M059J (cell line): ENCODE measurements around the gene TMEM121. TPM values are rescaled to one million over a fixed set of nuclear protein-coding genes. Genes with fewer than 3 reads are reported as not detected.

Experiments
- DNase-seq: peaks from one replicate; pipeline ENCODE4 v3.0.0-alpha.2; 2012; ENCODE audit warnings: low read depth
- total RNA-seq: library from RNA; depleted of rRNA; stranded (reverse); fragments of >200 nt; shearing (Covaris generic); gene quantifications from 2 replicates; pipeline ENCODE4 v1.2.3, GENCODE V29; 2014

TMEM121 gene
- total RNA-seq, 1 experiment from 2014 or later = 5.4 TPM

- no peak for DNase-seq
These were observed 27.7 kb upstream of the TMEM121 start for GRCh38 chr14:105498430-105499255.

GRCh38 chr14:105499256-105500035, 26.9 kb upstream of the TMEM121 start:
- no peak for DNase-seq

GRCh38 chr14:105500036-105500725, 26.2 kb upstream of the TMEM121 start:
- DNase-seq = no peak

- DNase-seq = no peak
These were observed 25.7 kb upstream of the TMEM121 start for GRCh38 chr14:105500726-105501101.

- no peak for DNase-seq
These were observed 24.7 kb upstream of the TMEM121 start for GRCh38 chr14:105501504-105502291.

- no peak for DNase-seq
These were observed 23.7 kb upstream of the TMEM121 start for GRCh38 chr14:105502446-105503295.

GRCh38 chr14:105503296-105503640, 23.1 kb upstream of the TMEM121 start:
- DNase-seq = no peak

- no peak for DNase-seq
These were observed 22.3 kb upstream of the TMEM121 start for GRCh38 chr14:105503935-105504692.

GRCh38 chr14:105505101-105505500, 21.3 kb upstream of the TMEM121 start:
- DNase-seq = no peak

- DNase-seq = no peak
These were observed 19.1 kb upstream of the TMEM121 start for GRCh38 chr14:105507247-105507646.

GRCh38 chr14:105508069-105508468, 18.3 kb upstream of the TMEM121 start:
- no peak for DNase-seq

GRCh38 chr14:105508601-105509000, 17.8 kb upstream of the TMEM121 start:
- DNase-seq = no peak

- DNase-seq = peak; percentile 39
These were observed 9.3 kb upstream of the TMEM121 start for GRCh38 chr14:105517096-105517495.

GRCh38 chr14:105519946-105520698, 6.3 kb upstream of the TMEM121 start:
- no peak for DNase-seq

GRCh38 chr14:105525326-105525725, 1.1 kb upstream of the TMEM121 start:
- no peak for DNase-seq

- DNase-seq = no peak
These were observed 495 bp downstream of the TMEM121 start for GRCh38 chr14:105526776-105527380.

GRCh38 chr14:105527381-105527825, 1.0 kb downstream of the TMEM121 start:
- no peak for DNase-seq

- DNase-seq = peak; percentile 52
These were observed 1.6 kb downstream of the TMEM121 start for GRCh38 chr14:105527826-105528585.
